Measurements from ENCODE around the gene GRM5.

GRCh38 chr11:88576741-88577140, 489.0 kb downstream of the GRM5 start:
- TF ChIP-seq CTCF (IDR thresholded peaks at IDR 0.05) (no peak), POLR2AphosphoS5 (IDR thresholded peaks at IDR 0.05) (no peak)
